PC-3 (cell line): ENCODE measurements around the gene MAP1LC3B2.

Source experiments
- EZH2 ChIP-seq: fragments of 300-600 bp; sonication (generic); IDR thresholded peaks from one replicate; pipeline ENCODE4 v1.6.1; 2017; ENCODE audit warnings: antibody characterized with exemption, mild to moderate bottlenecking, low read length; ENCODE audit not compliant: unreplicated experiment
- EZH2phosphoT487 ChIP-seq: fragments of 300-600 bp; sonication (generic); IDR thresholded peaks from 2 replicates; pipeline ENCODE4 v1.6.1; 2018; ENCODE audit warnings: mild to moderate bottlenecking, antibody characterized with exemption, low read length, borderline replicate concordance
- TF ChIP-seq, protein P1 (sequence below): fragments of 300-600 bp; sonication (generic); conservative IDR thresholded peaks from 2 replicates; pipeline ENCODE4 v1.5.1; 2017; ENCODE audit warnings: antibody characterized with exemption, low read depth, mild to moderate bottlenecking, low read length

DNA sequence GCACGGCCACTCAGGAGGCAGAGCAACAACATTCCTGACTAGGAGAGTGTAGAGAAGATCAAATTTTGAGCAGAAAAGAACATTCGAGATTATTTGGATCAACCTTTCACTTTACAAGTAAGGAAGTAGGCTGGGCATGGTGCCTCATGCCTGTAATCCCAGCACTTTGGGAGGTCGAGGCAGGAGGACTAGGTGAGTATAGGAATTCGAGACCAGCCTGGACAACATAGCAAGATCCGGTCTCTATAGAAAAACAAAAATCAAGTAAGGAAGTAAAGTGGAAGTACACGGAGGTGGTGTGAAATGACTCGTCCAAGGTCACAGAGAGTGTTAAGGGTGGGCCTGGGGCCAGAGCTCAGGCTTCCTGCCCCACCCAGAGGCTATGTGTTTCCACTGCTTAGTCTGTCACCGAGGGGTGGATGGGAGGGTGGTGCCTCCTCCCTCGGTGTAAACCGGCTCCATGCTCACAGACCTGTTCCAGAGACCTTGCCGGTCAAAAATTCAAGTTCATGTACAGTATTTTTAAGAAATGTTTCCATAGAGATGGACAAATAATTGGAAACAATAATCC, 51.9 kb downstream of the MAP1LC3B2 start:
- TF ChIP-seq, protein P1, sequence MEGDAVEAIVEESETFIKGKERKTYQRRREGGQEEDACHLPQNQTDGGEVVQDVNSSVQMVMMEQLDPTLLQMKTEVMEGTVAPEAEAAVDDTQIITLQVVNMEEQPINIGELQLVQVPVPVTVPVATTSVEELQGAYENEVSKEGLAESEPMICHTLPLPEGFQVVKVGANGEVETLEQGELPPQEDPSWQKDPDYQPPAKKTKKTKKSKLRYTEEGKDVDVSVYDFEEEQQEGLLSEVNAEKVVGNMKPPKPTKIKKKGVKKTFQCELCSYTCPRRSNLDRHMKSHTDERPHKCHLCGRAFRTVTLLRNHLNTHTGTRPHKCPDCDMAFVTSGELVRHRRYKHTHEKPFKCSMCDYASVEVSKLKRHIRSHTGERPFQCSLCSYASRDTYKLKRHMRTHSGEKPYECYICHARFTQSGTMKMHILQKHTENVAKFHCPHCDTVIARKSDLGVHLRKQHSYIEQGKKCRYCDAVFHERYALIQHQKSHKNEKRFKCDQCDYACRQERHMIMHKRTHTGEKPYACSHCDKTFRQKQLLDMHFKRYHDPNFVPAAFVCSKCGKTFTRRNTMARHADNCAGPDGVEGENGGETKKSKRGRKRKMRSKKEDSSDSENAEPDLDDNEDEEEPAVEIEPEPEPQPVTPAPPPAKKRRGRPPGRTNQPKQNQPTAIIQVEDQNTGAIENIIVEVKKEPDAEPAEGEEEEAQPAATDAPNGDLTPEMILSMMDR: no peak
- TF ChIP-seq EZH2: no peak
- no peak for TF ChIP-seq EZH2phosphoT487
